AG10803 (cell line): Measurements from ENCODE around the gene LY6G6F.

Experiments
- DNase-seq: peaks from one replicate; pipeline ENCODE4 v3.0.0; 2010; ENCODE audit warnings: low read depth
- H3K4me3 ChIP-seq: 2 replicates; pipeline ENCODE4 v1.5.1; 2011; ENCODE audit warnings: mild to moderate bottlenecking, low read length, control low read depth
- CTCF ChIP-seq: conservative IDR thresholded peaks from 2 replicates; pipeline ENCODE4 v1.5.1; 2011; ENCODE audit warnings: mild to moderate bottlenecking, low read length, control low read depth, inconsistent platforms

The LY6G6F gene

GRCh38 chr6:31749301-31750036, 42.8 kb downstream of the LY6G6F start:
- DNase-seq = no peak
- H3K4me3 ChIP-seq = no peak overlapping the region
- no peak for TF ChIP-seq CTCF

- no peak overlapping the region for H3K4me3 ChIP-seq
- no peak for DNase-seq
- no peak for TF ChIP-seq CTCF
Measured at GRCh38 chr6:31750411-31751022, 43.9 kb downstream of the LY6G6F start.

- DNase-seq = peak; percentile 65
- no peak for TF ChIP-seq CTCF
- no peak overlapping the region for H3K4me3 ChIP-seq
Measured at GRCh38 chr6:31752739-31753319, 46.2 kb downstream of the LY6G6F start.

GRCh38 chr6:31758281-31758680, 51.6 kb downstream of the LY6G6F start:
- TF ChIP-seq CTCF = no peak
- DNase-seq = no peak
- H3K4me3 ChIP-seq = no peak overlapping the region
